H1 (cell line): ENCODE measurements around the gene RUNX1. TPM values are rescaled to one million over a fixed set of nuclear protein-coding genes. Genes with fewer than 3 reads are reported as not detected.

Experiments
- CTCF ChIA-PET: fragments of 300-600 bp; sonication (Branson Sonifier 250); formaldehyde crosslinking; loops from one replicate; lab custom pipeline; 2021; ENCODE audit not compliant: partially characterized antibody; lab: Charles Lee
- POLR2A ChIA-PET: fragments of 300-600 bp; sonication (Branson Sonifier 250); formaldehyde crosslinking; loops from one replicate; lab custom pipeline; 2021; ENCODE audit warnings: inconsistent platforms; ENCODE audit not compliant: partially characterized antibody; lab: Charles Lee
- DNase-seq, 2 experiments: peaks; one replicate each; pipeline versions ENCODE4 v3.0.0 to v3.0.0-alpha.2; 2010 to 2022; ENCODE audit warnings: low spot score in 2 of 2, low read depth in 1 of 2, mixed read lengths in 1 of 2
- FAIRE-seq: peaks from 2 replicates; lab custom pipeline; 2011; peaks lifted over from hg19 to GRCh38; lab: Jason Lieb, UNC
- H2AFZ ChIP-seq: 2 replicates; pipeline ENCODE4 v1.8.1; 2012; ENCODE audit warnings: low read length, inconsistent platforms
- H2AK5ac ChIP-seq: 2 replicates; pipeline ENCODE4 v1.6.1; 2013; ENCODE audit warnings: low read depth, low read length
- H2BK120ac ChIP-seq: replicated peaks from 2 replicates; pipeline ENCODE3; 2013; ENCODE audit warnings: low read depth, low read length, inconsistent platforms
- H2BK12ac ChIP-seq: 2 replicates; pipeline ENCODE4 v1.6.1; 2013; ENCODE audit warnings: low read depth, low read length
- H2BK15ac ChIP-seq: 2 replicates; pipeline ENCODE4 v1.6.1; 2013; ENCODE audit warnings: low read length
- H2BK20ac ChIP-seq: 2 replicates; pipeline ENCODE4 v1.6.1; 2013; ENCODE audit warnings: low read length
- H2BK5ac ChIP-seq: 2 replicates; pipeline ENCODE4 v1.6.1; 2013; ENCODE audit warnings: low read depth, low read length
- H3K14ac ChIP-seq: 2 replicates; pipeline ENCODE4 v1.6.1; 2013; ENCODE audit warnings: inconsistent platforms; ENCODE audit not compliant: insufficient read length
- H3K18ac ChIP-seq: 2 replicates; pipeline ENCODE4 v1.6.1; 2013; ENCODE audit warnings: low read length; ENCODE audit errors: extremely low read depth
- H3K23ac ChIP-seq: 2 replicates; pipeline ENCODE4 v1.6.1; 2013; ENCODE audit warnings: inconsistent platforms; ENCODE audit not compliant: insufficient read length
- H3K23me2 ChIP-seq: 2 replicates; pipeline ENCODE4 v1.6.1; 2013; ENCODE audit warnings: low read depth, low read length
- H3K27ac ChIP-seq: 2 replicates; pipeline ENCODE4 v1.6.1; 2011; ENCODE audit warnings: low read depth, low read length, inconsistent platforms
- H3K27me3 ChIP-seq, 4 experiments: replicated peaks in 1 of 4; 1 replicate in 1 of 4; 2 replicates in 3 of 4; pipeline versions ENCODE4 v1.6.1 to v1.8.1; 2011 to 2013; ENCODE audit warnings: low read length in 3 of 4, mild to moderate bottlenecking in 3 of 4, inconsistent platforms in 2 of 4, mixed read lengths in 2 of 4, moderate library complexity in 1 of 4; ENCODE audit not compliant: control insufficient read depth in 3 of 4, insufficient read depth in 3 of 4; ENCODE audit errors: extremely low read depth in 1 of 4
- H3K36me3 ChIP-seq, 4 experiments: 2 replicates each; pipeline versions ENCODE4 v1.6.1 to v1.8.1; 2011 to 2013; ENCODE audit warnings: mild to moderate bottlenecking in 4 of 4, low read length in 3 of 4, moderate library complexity in 2 of 4, control low read depth in 1 of 4, inconsistent platforms in 1 of 4; ENCODE audit not compliant: insufficient read depth in 4 of 4, control insufficient read depth in 2 of 4
- H3K4ac ChIP-seq: replicated peaks from 2 replicates; pipeline ENCODE3; 2013; ENCODE audit warnings: low read length, low read depth, mixed read lengths, inconsistent platforms; ENCODE audit not compliant: insufficient read length
- H3K4me1 ChIP-seq, 4 experiments: replicated peaks in 1 of 4; 1 replicate in 1 of 4; 2 replicates in 3 of 4; pipeline versions ENCODE4 v1.6.1 to v1.8.1; 2011 to 2013; ENCODE audit warnings: low read length in 3 of 4, inconsistent platforms in 2 of 4, mixed read lengths in 1 of 4; ENCODE audit not compliant: insufficient read depth in 4 of 4, control insufficient read depth in 3 of 4
- H3K4me2 ChIP-seq, 2 experiments: 2 replicates each; pipeline versions ENCODE4 v1.6.1 to v1.8.1; 2011 to 2013; ENCODE audit warnings: low read depth in 2 of 2, low read length in 2 of 2, control low read depth in 1 of 2, inconsistent platforms in 1 of 2, mild to moderate bottlenecking in 1 of 2; ENCODE audit not compliant: insufficient read depth in 1 of 2
- H3K4me3 ChIP-seq, 4 experiments: fragments of 200-600, 300-600 bp in 1 of 4; sonication (generic), shearing (Covaris generic), sonication (Bioruptor Twin) in 1 of 4; 2 replicates each; pipeline versions ENCODE4 v1.5.1 to v1.8.1; 2011 to 2016; ENCODE audit warnings: low read length in 4 of 4, low read depth in 3 of 4, control low read depth in 2 of 4, inconsistent platforms in 2 of 4, mild to moderate bottlenecking in 2 of 4, mixed read lengths in 1 of 4, moderate library complexity in 1 of 4; ENCODE audit not compliant: insufficient read depth in 2 of 4; ENCODE audit errors: extremely low read depth in 1 of 4
- H3K56ac ChIP-seq: replicated peaks from 2 replicates; pipeline ENCODE3; 2013; ENCODE audit warnings: low read depth, mild to moderate bottlenecking, mixed read lengths, low read length, inconsistent platforms; ENCODE audit not compliant: insufficient read length
- H3K79me1 ChIP-seq: 2 replicates; pipeline ENCODE4 v1.6.1; 2013; ENCODE audit warnings: low read depth, low read length, control low read depth
- H3K79me2 ChIP-seq, 2 experiments: 2 replicates each; pipeline versions ENCODE4 v1.6.1 to v1.8.1; 2012 to 2013; ENCODE audit warnings: low read length in 2 of 2, mild to moderate bottlenecking in 2 of 2, inconsistent platforms in 1 of 2; ENCODE audit not compliant: insufficient read depth in 2 of 2, control insufficient read depth in 1 of 2
- H3K9ac ChIP-seq, 4 experiments: replicated peaks in 1 of 4; 1 replicate in 1 of 4; 2 replicates in 3 of 4; pipeline versions ENCODE4 v1.6.1 to v1.8.1; 2011 to 2013; ENCODE audit warnings: low read depth in 3 of 4, low read length in 3 of 4, control low read depth in 2 of 4, mild to moderate bottlenecking in 2 of 4, moderate library complexity in 2 of 4, inconsistent platforms in 1 of 4; ENCODE audit errors: extremely low read depth in 1 of 4
- H3K9me3 ChIP-seq, 2 experiments: 2 replicates each; pipeline versions ENCODE4 v1.6.1 to v1.8.1; 2012 to 2013; ENCODE audit warnings: mild to moderate bottlenecking in 2 of 2, moderate library complexity in 2 of 2, control low read depth in 1 of 2, inconsistent platforms in 1 of 2, low read depth in 1 of 2, low read length in 1 of 2, mixed read lengths in 1 of 2; ENCODE audit not compliant: insufficient read depth in 2 of 2
- H4K20me1 ChIP-seq, 2 experiments: replicated peaks in 1 of 2; 2 replicates each; pipeline versions ENCODE3 to v1.8.1; 2011 to 2013; ENCODE audit warnings: inconsistent platforms in 2 of 2, low read length in 2 of 2, mild to moderate bottlenecking in 1 of 2; ENCODE audit not compliant: insufficient read depth in 2 of 2, control insufficient read depth in 1 of 2
- H4K5ac ChIP-seq: 2 replicates; pipeline ENCODE4 v1.6.1; 2013; ENCODE audit warnings: low read length, low read depth, mixed read lengths, inconsistent platforms; ENCODE audit not compliant: insufficient read length
- H4K8ac ChIP-seq: 2 replicates; pipeline ENCODE4 v1.8.0; 2013; ENCODE audit warnings: mild to moderate bottlenecking, moderate library complexity, low read length, inconsistent platforms; ENCODE audit not compliant: insufficient read depth; ENCODE audit errors: extremely low read depth
- H4K91ac ChIP-seq: replicated peaks from 2 replicates; pipeline ENCODE3; 2013; ENCODE audit warnings: low read length, mixed read lengths, inconsistent platforms; ENCODE audit not compliant: insufficient read length
- ASH2L ChIP-seq: fragments of 200-600, 300-600 bp; sonication (generic); IDR thresholded peaks from one replicate; pipeline ENCODE4 v1.7.1; 2017; ENCODE audit warnings: low read length
- BRCA1 ChIP-seq: IDR thresholded peaks from 2 replicates; pipeline ENCODE4 v1.6.1; 2012; ENCODE audit warnings: low read depth, low read length, improper control_type of control experiment
- CHD1 ChIP-seq: IDR thresholded peaks from 2 replicates; pipeline ENCODE4 v1.6.1; 2012; ENCODE audit warnings: low read depth, low read length, improper control_type of control experiment
- EGR1 ChIP-seq: IDR thresholded peaks from 2 replicates; pipeline ENCODE4 v1.6.1; 2011; ENCODE audit warnings: low read depth, low read length, borderline replicate concordance
- GTF2F1 ChIP-seq: IDR thresholded peaks from 2 replicates; pipeline ENCODE4 v1.6.1; 2012; ENCODE audit warnings: low read depth, low read length, improper control_type of control experiment, borderline replicate concordance
- JUN ChIP-seq: IDR thresholded peaks from 2 replicates; pipeline ENCODE4 v1.6.1; 2011; ENCODE audit warnings: low read depth, mild to moderate bottlenecking, improper control_type of control experiment, low read length
- KDM5A ChIP-seq: fragments of 200-600 bp; IDR thresholded peaks from 2 replicates; pipeline ENCODE4 v1.7.1; 2012; ENCODE audit warnings: mild to moderate bottlenecking, low read length, inconsistent platforms, mixed read lengths
- MAFK ChIP-seq: IDR thresholded peaks from 2 replicates; pipeline ENCODE4 v1.6.1; 2012; ENCODE audit warnings: low read depth, mild to moderate bottlenecking, improper control_type of control experiment, low read length
- RNF2 ChIP-seq: fragments of 200-900, 300-1000 bp; sonication (generic); IDR thresholded peaks from 2 replicates; pipeline ENCODE4 v1.7.1; 2016; ENCODE audit warnings: borderline replicate concordance, low read depth, mild to moderate bottlenecking, antibody characterized with exemption, low read length; ENCODE audit not compliant: poor library complexity, severe bottlenecking; ENCODE audit errors: missing control alignments
- RXRA ChIP-seq: IDR thresholded peaks from 2 replicates; pipeline ENCODE4 v1.6.1; 2011; ENCODE audit warnings: low read depth, mild to moderate bottlenecking, low read length, moderate library complexity; ENCODE audit not compliant: insufficient read depth
- SIN3A ChIP-seq, 2 experiments: IDR thresholded peaks in 1 of 2; conservative IDR thresholded peaks in 1 of 2; 2 replicates each; pipeline ENCODE4 v1.6.1; 2011 to 2012; ENCODE audit warnings: low read length in 2 of 2, improper control_type of control experiment in 1 of 2, low read depth in 1 of 2, mild to moderate bottlenecking in 1 of 2
- SP1 ChIP-seq: IDR thresholded peaks from 2 replicates; pipeline ENCODE4 v1.6.1; 2011; ENCODE audit warnings: low read depth, low read length
- TCF12 ChIP-seq: IDR thresholded peaks from 2 replicates; pipeline ENCODE4 v1.6.1; 2011; ENCODE audit warnings: low read depth, mild to moderate bottlenecking, low read length
- TEAD4 ChIP-seq: IDR thresholded peaks from 2 replicates; pipeline ENCODE4 v1.6.1; 2012; ENCODE audit warnings: low read depth, low read length, inconsistent platforms, mixed read lengths
- WGBS, 2 experiments: shearing (Covaris generic) in 1 of 2; methylation state at CpG; one replicate each; pipeline versions ENCODE4 v1.1.6 to v1.1.7; 2013 to 2015; ENCODE audit warnings: low lambda C conversion rate in 2 of 2, mixed read lengths in 2 of 2, inconsistent platforms in 1 of 2, low coverage in 1 of 2, missing lambda C conversion rate in 1 of 2; ENCODE audit not compliant: insufficient replicate concordance in 2 of 2, insufficient coverage in 1 of 2, insufficient read length in 1 of 2; ENCODE audit errors: extremely low coverage in 1 of 2, missing lambda C conversion rate in 1 of 2; 5-methylcytosine and 5-hydroxymethylcytosine counted together
- polyA plus RNA-seq, 7 experiments: library from polyadenylated mRNA; depleted of rRNA in 3 of 7; stranded (reverse) in 5 of 7; unstranded in 2 of 7; fragments of >200 nt in 5 of 7; fragments of 200-250 nt in 2 of 7; gene quantifications; 1 replicate in 5 of 7; 2 replicates in 1 of 7; 4 replicates in 1 of 7; pipeline versions ENCODE4 v1.2.1 to v1.2.3, GENCODE V29; 2011 to 2013; ENCODE audit warnings: missing spikeins in 2 of 7, mixed read lengths in 2 of 7
- total RNA-seq: library from RNA; stranded (reverse); fragmentation: NEBNext Ultra II Directional; extraction: Animal tissue kit (Norgen Biotek cat#: 25700); gene quantifications from 2 replicates; pipeline ENCODE4 v1.2.1, GENCODE V29; 2021

Gene RUNX1
- total and polyA plus RNA-seq, 2 of the 8 experiments (the other 6 are each of a cell fraction or from before 2014, with no cell fraction given), result 0.20 to 0.60 TPM

GRCh38 chr21:34790341-34790740, 258.8 kb downstream of the RUNX1 start:
- WGBS, 2 experiments, result 92% methylated on average over 6 of the region's 6 CpGs; no CpG with 5 or more reads in 1 of the 2 experiments
- CTCF ChIA-PET, result no interaction called here

More at GRCh38 chr21:34790341-34790740, 258.8 kb downstream of the RUNX1 start:
- DNase-seq, result no peak
- no peak overlapping the region for H3K14ac ChIP-seq
- no peak overlapping the region for H2BK120ac ChIP-seq
- no peak overlapping the region for H3K9ac ChIP-seq
- no peak overlapping the region for H2AFZ ChIP-seq
- no peaks in the 10 kb centered on the region for H3K36me3 ChIP-seq
- H3K27ac ChIP-seq, result no peak overlapping the region
- H3K23me2 ChIP-seq, result no peaks in the 10 kb centered on the region
- H2BK20ac ChIP-seq, result no peak overlapping the region
- H3K4me2 ChIP-seq, result no peak overlapping the region
- no peak overlapping the region for H2BK5ac ChIP-seq
- no peak overlapping the region for H3K56ac ChIP-seq
- H3K79me2 ChIP-seq, result no peaks in the 10 kb centered on the region
- H3K18ac ChIP-seq, result no peak overlapping the region
- H3K79me1 ChIP-seq, result no peaks in the 10 kb centered on the region
- no peaks in the 10 kb centered on the region for H4K20me1 ChIP-seq
- no peak overlapping the region for H4K8ac ChIP-seq
- H4K91ac ChIP-seq, result no peak overlapping the region
- no peaks in the 10 kb centered on the region for H3K9me3 ChIP-seq
- no peak overlapping the region for H2BK15ac ChIP-seq
- H3K23ac ChIP-seq, result no peak overlapping the region
- no peak overlapping the region for H4K5ac ChIP-seq
- H2AK5ac ChIP-seq, result no peak overlapping the region
- peaks cover 0 to 3% (median under 1%) of the 10 kb centered on the region in 4 experiments; a peak in 3 of 7 replicates for H3K4me1 ChIP-seq
- H3K4ac ChIP-seq, result no peak overlapping the region
- H2BK12ac ChIP-seq, result no peak overlapping the region
- POLR2A ChIA-PET, result no interaction called here
- H3K27me3 ChIP-seq, result no peaks in the 10 kb centered on the region
- no peak for TF ChIP-seq RNF2
- no peak for TF ChIP-seq SIN3A (conservative IDR thresholded peaks at IDR 0.05 in 1 of 2, IDR thresholded peaks at IDR 0.05 in 1 of 2; ENCODE audit: low read depth in 1 of 2, low read length in 2 of 2)
- TF ChIP-seq MAFK, result no peak
- no peak for TF ChIP-seq GTF2F1
- TF ChIP-seq ASH2L, result no peak
- no peak for TF ChIP-seq TCF12
- no peak for TF ChIP-seq CHD1
- no peak for TF ChIP-seq BRCA1
- no peak for TF ChIP-seq EGR1
- no peak for TF ChIP-seq RXRA
- TF ChIP-seq SP1, result no peak
- TF ChIP-seq JUN, result no peak
- no peak for TF ChIP-seq KDM5A
- no peak for TF ChIP-seq TEAD4
- TF ChIP-seq, all 59 proteins: peak for 0
- no peak overlapping the region for H3K4me3 ChIP-seq
- no peak for FAIRE-seq
